ENCODE data around the gene SUN5.
"Not testable (repeated sequence)": the region's sequence is repeated elsewhere in the genome, so short reads cannot be mapped to it uniquely, and the experiment has no call there.

Gene SUN5, protein sequence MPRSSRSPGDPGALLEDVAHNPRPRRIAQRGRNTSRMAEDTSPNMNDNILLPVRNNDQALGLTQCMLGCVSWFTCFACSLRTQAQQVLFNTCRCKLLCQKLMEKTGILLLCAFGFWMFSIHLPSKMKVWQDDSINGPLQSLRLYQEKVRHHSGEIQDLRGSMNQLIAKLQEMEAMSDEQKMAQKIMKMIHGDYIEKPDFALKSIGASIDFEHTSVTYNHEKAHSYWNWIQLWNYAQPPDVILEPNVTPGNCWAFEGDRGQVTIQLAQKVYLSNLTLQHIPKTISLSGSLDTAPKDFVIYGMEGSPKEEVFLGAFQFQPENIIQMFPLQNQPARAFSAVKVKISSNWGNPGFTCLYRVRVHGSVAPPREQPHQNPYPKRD

DNA sequence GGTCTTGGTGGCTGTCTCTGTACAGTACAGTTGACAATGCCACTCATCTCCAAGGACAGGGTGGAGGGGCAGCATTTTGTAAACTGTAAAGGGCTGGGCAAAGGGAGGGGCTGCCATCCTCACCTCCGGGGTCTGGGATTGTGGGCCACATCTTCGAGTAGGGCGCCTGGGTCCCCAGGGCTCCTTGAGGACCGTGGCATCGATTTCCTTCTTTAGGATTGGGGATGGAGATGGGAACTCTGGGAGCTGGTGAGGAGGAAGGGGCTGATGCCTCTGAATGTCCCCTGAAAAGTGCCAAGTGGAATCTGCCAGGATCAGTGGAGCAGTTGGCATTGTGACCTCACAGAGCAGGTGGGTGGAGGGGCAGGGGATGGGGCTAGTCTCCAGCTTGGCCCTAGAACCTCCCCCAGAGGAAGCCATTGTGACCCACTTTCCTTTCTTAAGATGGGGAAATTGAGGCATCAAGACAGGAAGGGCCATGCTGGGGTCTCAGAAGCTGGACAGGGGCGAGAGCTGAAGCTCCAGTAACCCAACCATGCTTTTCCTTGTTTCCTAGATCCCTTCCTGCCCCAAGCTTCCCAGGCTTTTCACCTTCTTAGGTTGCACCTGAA, at the start of gene SUN5:
Gene SUN5 (minus strand): TSS at position 293 of the 611 bp plus-strand sequence. CDS start 93 bp downstream, at position 200.
- DNase-seq = no peak

DNA sequence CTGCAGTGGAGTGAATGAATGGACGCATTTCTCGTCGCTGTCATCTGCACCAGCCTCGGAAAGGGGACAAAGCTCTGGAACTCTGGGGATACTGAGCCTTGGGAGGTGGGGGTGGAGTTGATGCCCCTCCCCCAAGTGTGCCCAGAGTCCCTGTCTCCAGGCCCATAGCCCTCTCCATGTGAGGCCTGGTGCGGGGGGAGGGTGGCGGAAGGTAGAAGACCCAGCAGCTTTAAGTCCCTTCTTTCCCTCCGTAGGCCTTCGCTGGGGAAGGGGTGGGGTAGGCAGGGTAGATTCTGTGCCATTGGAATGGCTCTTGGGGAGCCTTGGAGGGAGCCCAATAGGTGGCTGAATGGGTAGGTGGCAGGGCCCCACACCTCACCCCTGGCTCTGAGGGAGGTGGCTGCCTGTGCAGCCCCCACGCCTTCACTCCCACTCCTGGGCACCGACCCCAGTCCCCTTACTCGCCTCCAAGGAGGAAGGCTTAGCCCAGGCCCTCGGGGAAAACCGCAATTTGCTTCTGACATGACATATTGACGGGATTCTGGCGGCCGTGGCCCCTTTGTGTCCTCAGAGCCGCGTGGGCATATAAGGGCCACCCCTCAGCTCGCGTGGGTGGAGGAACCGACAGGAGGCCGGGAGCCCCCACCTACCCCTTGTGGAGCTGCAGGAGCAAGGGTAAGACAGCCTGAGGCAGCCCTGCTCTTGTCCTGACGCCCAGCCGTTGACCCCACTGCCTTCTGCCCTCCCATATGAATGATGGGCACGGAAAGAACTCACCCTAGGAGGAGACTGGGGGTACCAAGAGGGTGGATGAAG, 49.3 kb upstream of the SUN5 start, which contains the start of gene BPIFB3:
Gene BPIFB3 (plus strand): TSS at position 613 of the 816 bp plus-strand sequence. CDS start 1,533 bp downstream, outside the sequence.
- DNase-seq = no peak

DNA sequence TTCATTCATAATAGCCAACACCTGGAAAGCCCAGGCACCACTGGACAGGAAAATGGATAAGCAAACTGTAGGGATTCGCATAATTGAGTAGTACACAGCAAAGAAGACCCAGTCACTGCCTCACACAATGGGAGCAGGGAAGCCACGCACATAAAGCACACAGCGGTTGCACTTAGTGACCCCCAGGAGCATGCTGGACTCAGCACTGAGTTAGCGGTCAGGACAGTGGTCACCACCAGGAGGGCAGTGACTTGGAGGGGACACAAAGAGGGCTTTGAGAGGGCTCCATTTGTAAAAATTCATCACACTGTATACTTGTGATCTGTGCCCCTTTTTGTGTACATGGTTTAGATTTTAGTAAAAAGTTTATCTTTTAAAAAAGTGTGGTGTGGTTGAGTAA, 47.1 kb upstream of the SUN5 start:
- DNase-seq = no peak

DNA sequence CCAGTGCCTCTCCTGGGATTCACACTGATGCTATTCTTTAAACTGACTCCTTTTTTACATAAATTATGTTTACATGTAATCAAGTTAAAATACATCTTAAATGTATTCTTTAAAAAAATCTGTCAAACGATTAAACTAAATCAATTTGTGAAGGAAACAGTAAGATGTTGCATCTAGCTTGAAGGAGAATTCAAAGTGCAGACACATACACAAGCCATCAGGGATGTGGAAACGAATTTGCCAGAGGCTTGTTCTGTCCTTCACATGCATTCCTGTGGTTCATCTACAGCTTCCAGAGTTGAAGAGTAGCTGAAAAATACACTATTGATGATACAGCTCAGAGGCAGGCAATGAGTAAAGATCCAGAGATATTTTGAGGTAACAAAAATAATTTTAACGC, 42.2 kb upstream of the SUN5 start:
- no peak for DNase-seq

- DNase-seq = not testable (repeated sequence)
Measured at GRCh38 chr20:33045129-33045721, 41.0 kb upstream of the SUN5 start.

DNA sequence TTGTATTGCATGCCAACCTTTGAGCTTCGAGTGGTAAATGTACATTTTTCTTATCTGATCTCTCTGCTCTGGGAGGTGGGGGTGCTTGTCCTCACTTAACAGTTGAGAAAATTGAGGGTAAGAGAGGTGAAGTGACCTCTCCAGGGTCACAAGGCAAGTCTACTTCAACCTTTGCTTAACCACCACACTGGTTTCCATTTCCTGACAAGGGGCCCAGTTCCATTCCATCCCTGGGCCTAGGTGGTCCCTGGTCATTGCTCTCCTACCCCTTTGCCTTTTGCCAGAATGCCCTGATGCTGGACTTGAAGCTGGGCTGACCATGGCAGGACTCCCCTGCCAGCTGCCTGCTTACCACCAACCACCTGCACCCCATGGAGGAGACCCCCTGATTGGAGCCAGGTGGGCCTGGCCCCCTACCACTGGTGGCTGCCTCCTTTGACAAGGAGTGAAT, 39.5 kb upstream of the SUN5 start:
- no peak for DNase-seq

GRCh38 chr20:33042983-33043730, 38.9 kb upstream of the SUN5 start:
- DNase-seq = no peak

DNA sequence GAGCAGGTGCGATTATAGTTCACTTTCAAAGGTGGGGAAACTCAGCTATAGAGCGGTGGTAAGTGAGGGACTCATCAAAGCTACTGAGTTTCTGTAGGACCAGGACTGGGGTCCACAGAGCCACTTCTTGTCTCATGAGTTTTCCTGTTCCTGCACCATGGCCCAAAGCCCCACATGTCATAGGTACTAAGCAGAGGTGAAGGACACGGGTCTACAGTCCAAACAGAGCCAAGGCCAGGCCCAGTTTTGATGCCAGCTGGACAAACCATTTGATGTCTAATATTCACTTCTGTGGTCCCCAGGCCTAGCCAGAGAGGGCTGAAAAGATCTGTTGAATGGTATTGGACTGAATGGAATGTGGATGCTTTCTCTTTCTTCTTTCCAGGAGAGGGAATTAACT, 38.2 kb upstream of the SUN5 start:
- no peak for DNase-seq

DNA sequence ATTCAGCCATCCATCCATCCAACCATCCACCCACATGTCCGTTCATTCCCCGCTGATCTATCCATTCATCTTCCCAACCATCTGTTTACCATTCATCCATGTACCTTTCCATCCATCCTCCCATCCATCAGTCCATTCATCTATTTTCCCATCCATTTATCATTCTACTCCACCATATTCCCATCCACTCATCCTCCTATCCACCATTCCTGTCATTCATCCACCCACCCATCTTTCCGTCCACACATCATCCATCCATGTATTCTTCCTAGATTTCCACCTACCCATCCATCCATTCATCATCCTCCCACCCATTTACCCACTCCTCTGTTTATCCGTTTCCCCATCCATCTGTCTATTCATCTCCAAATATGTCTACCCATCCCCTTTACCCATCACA, 34.0 kb upstream of the SUN5 start:
- DNase-seq = no peak

DNA sequence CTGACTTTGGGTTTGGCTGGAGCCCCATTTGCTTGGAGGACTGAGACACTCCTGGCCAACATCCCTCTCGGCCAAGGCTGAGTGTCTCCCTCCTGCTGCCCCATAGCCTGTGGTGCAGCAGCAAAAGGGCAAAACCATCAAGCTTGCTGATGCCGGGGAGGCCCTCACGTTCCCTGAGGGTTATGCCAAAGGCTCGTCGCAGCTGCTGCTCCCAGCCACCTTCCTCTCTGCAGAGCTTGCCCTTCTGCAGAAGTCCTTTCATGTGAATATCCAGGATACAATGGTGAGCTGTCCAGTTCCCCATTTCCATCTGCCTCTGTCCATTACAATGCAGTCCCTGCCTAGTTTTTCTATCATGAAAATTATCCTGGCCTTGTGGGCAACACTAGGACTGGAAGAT, 33.2 kb upstream of the SUN5 start:
- no peak for DNase-seq

- DNase-seq = no peak
Measured at GRCh38 chr20:33034901-33035492, 30.8 kb upstream of the SUN5 start.

DNA sequence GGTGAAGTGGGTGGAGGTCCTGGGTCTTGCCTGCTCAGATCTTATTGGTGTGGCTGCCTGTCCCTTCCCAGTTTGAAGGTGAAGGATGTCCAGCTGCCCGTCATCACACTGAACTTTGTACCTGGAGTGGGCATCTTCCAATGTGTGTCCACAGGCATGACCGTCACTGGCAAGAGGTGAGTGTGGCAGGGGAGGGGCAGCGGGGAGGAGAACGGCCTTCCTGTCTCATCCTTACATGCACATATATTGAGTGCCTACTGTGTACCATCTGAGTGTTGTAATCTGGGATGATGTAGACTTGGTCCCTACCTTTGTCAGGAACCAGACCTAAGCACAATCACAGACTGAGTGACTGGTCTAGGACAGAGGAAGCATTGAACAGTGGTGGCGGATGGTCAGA, 29.9 kb upstream of the SUN5 start:
- no peak for DNase-seq

DNA sequence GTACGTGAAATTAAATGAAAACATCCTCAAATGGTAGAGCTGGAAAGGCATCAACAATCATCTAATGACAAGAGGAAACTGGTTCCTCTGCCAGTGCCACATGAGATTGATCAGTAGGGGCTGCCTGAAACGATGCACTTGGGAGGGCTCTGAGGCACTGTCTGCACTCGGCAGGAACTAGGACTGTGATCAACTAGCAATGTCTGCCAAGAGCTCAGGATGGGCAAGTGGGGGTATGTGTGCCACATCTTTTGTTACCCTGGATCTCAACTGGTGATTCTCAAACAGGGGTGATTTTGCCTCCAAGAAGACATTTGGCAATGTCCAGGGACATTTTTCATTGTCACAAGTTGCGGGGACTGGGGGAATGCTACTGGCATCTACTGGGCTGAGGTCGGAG, 29.1 kb upstream of the SUN5 start:
- no peak for DNase-seq

DNA sequence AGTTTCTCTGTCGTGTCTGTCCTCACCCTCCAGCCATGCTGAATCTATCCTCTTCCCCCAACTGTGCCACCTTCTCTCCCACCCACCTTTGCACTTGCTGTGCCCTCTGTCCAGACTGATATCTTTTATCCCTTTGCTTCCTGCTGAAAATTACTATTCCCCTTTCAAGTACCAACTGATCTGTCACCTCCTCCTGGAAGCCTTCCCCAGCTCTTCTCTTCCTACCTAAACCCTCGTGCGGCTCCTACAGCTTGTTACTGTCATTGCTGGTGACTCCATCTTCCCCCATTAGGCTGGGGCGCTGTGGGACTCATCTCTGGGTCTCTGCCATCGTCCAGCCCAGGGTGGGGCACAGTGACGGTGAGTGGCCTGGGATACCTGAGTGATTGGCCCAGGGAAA, 28.3 kb upstream of the SUN5 start:
- DNase-seq = no peak

- DNase-seq = no peak
Measured at GRCh38 chr20:33031531-33031930, 27.3 kb upstream of the SUN5 start, which contains the start of gene BPIFB6. BPIFB6 (plus strand) TSS chr20:33031648; CDS start chr20:33031648, 0 bp downstream.

GRCh38 chr20:33030569-33030968, 26.3 kb upstream of the SUN5 start:
- DNase-seq = no peak

DNA sequence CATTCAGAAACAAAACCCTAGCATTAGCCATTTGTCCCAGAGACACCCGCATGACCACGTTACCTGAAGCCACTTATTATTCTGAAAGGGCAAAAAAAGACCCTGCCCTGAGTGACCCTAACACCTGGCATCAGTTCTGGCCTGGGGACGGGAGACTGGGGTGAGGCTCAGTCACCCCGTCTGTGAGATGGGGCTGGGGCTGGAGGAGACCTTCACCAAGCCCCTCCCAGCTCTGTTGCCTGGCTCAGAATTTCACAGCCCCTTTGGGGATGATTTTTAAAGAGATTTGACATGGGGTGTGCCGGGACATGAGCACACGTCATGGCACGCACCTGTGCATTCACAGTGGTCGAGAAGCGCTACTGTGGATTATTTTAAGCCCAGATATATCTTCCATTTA, 25.8 kb upstream of the SUN5 start:
- DNase-seq = no peak

DNA sequence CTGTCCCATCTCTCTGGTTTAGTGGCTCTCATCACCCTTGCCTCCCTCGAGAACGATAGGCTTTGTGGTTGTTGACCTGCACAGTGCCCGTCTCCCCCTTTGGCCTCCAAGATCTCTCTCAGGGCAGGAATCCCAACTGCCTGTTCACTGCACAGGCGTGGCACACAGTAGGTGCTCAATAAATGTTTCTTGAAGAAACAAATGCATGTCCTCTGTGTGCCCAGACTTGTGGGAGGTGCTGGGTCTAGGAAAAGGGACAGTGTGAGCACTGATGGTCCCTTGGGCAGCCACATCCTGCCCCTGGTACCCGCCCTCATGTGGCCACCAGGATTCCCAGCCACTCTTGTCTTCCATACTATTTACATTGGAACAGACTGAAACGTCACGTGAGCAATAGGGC, 24.6 kb upstream of the SUN5 start:
- DNase-seq = no peak

- no peak for DNase-seq
Measured at GRCh38 chr20:33027769-33028751, 23.8 kb upstream of the SUN5 start.
